ENCODE results near the gene GSTO1. TPM values are rescaled to one million over a fixed set of nuclear protein-coding genes. Genes with fewer than 3 reads are reported as not detected.

The GSTO1 gene
- total RNA-seq, 5 donors from 2014 or later (not counting 1 experiment from before 2014, with no cell fraction given): 19.9 to 61.5 (median 46.2) TPM

GRCh38 chr10:104297697-104298660 is 43.3 kb downstream of the GSTO1 start:
- no peak overlapping the region for H3K4me3 Mint-ChIP-seq
- peak in 1 of 4 experiments; percentile 17 for ATAC-seq (replicated peaks in 1 of 4)

GRCh38 chr10:104299031-104299904 is 44.6 kb downstream of the GSTO1 start:
- no peak overlapping the region for H3K27ac Mint-ChIP-seq
- H3K27me3 ChIP-seq (replicated peaks in 1 of 2; ENCODE audit: control insufficient read depth in 2 of 2, extremely low read depth in 1 of 2, insufficient read depth in 2 of 2, low read length in 1 of 2): peaks cover 0 to 9% of the 10 kb centered on the region in 2 experiments
- H3K36me3 ChIP-seq (ENCODE audit: control insufficient read depth in 2 of 2, extremely low read depth in 1 of 2, insufficient read depth in 1 of 2, low read length in 1 of 2): no peaks in the 10 kb centered on the region
- no peaks in the 10 kb centered on the region for H3K9me3 Mint-ChIP-seq
- CTCF ChIA-PET: interaction anchor here (0.8 to 1.3 kb wide), 5 partner anchors 10 to 37 kb away, joined by 3 read pairs; no protein-coding TSS in a partner anchor
- no peak for ATAC-seq (replicated peaks in 1 of 4)
- H3K27me3 Mint-ChIP-seq: peaks cover 0 to 11% of the 10 kb centered on the region in 2 donors
- 75% methylated on average over 11 of the region's 13 CpGs for WGBS (ENCODE audit: insufficient coverage)
- H3K4me3 Mint-ChIP-seq: no peak overlapping the region
- no peak for DNase-seq
- no peaks in the 10 kb centered on the region for H3K36me3 Mint-ChIP-seq
- H3K4me3 ChIP-seq (ENCODE audit: control insufficient read depth in 1 of 2, extremely low read depth in 1 of 2, low read length in 1 of 2): no peak overlapping the region
- H3K27ac ChIP-seq (ENCODE audit: low read length): no peak overlapping the region
- POLR2A ChIA-PET: interaction anchor here in 1 of 2 donors (0.8 kb wide), 1 partner anchor 53 kb away, joined by 3 read pairs; no protein-coding TSS in a partner anchor
- H3K4me1 Mint-ChIP-seq: peaks cover 34 to 40% (median 39%) of the 10 kb centered on the region in 3 donors
- no peaks in the 10 kb centered on the region for H3K9me3 ChIP-seq
- H3K4me1 ChIP-seq (ENCODE audit: control insufficient read depth in 1 of 2, extremely low read depth in 1 of 2, insufficient read depth in 2 of 2, low read length in 2 of 2): peaks cover 25% of the 10 kb centered on the region in 2 experiments

More at GRCh38 chr10:104297697-104298660, 43.3 kb downstream of the GSTO1 start:
- ChIA-PET CTCF (interaction anchor here (0.6 to 1.2 kb wide), 4 partner anchors 8 to 34 kb away, joined by 3 to 7 read pairs (median 3); no protein-coding TSS in a partner anchor), POLR2A (interaction anchor here in 1 of 2 donors (0.8 kb wide), 1 partner anchor 54 kb away, joined by 3 read pairs; no protein-coding TSS in a partner anchor)
- Histone ChIP-seq H3K27me3 (replicated peaks in 1 of 2; ENCODE audit: control insufficient read depth in 2 of 2, extremely low read depth in 1 of 2, insufficient read depth in 2 of 2, low read length in 1 of 2) (peaks cover 0 to 9% of the 10 kb centered on the region in 2 experiments), H3K36me3 (ENCODE audit: control insufficient read depth in 2 of 2, extremely low read depth in 1 of 2, insufficient read depth in 1 of 2, low read length in 1 of 2) (no peaks in the 10 kb centered on the region), H3K4me3 (ENCODE audit: control insufficient read depth in 1 of 2, extremely low read depth in 1 of 2, low read length in 1 of 2) (no peak overlapping the region), H3K27ac (ENCODE audit: low read length) (no peak overlapping the region), H3K4me1 (ENCODE audit: control insufficient read depth in 1 of 2, extremely low read depth in 1 of 2, insufficient read depth in 2 of 2, low read length in 2 of 2) (peaks cover 13 to 20% of the 10 kb centered on the region in 2 experiments), H3K9me3 (no peaks in the 10 kb centered on the region)
- H3K36me3 Mint-ChIP-seq: no peaks in the 10 kb centered on the region
- no peak overlapping the region for H3K27ac Mint-ChIP-seq
- H3K9me3 Mint-ChIP-seq: no peaks in the 10 kb centered on the region
- H3K4me1 Mint-ChIP-seq: peaks cover 22 to 31% (median 28%) of the 10 kb centered on the region in 3 donors
- 66% methylated on average over 11 of the region's 17 CpGs for WGBS (ENCODE audit: insufficient coverage)
- DNase-seq: peak in 15 of 35 experiments; percentile 20 to 53 (median 36)
- H3K27me3 Mint-ChIP-seq: peaks cover 0 to 11% of the 10 kb centered on the region in 2 donors

GRCh38 chr10:104300002-104300735 is 45.5 kb downstream of the GSTO1 start:
- H3K4me1 ChIP-seq (ENCODE audit: control insufficient read depth in 1 of 2, extremely low read depth in 1 of 2, insufficient read depth in 2 of 2, low read length in 2 of 2): peaks cover 30 to 34% of the 10 kb centered on the region in 2 experiments
- Mint-ChIP-seq H3K27ac (peak overlapping the region in 1 of 2 donors; percentile 80), H3K4me3 (peak overlapping the region in 1 of 3 donors; percentile 72), H3K27me3 (peaks cover 0 to 11% of the 10 kb centered on the region in 2 donors), H3K4me1 (peaks cover 41 to 49% (median 48%) of the 10 kb centered on the region in 3 donors), H3K36me3 (no peaks in the 10 kb centered on the region), H3K9me3 (no peaks in the 10 kb centered on the region)
- peaks cover 0 to 9% of the 10 kb centered on the region in 2 experiments for H3K27me3 ChIP-seq (replicated peaks in 1 of 2; ENCODE audit: control insufficient read depth in 2 of 2, extremely low read depth in 1 of 2, insufficient read depth in 2 of 2, low read length in 1 of 2)
- no peaks in the 10 kb centered on the region for H3K36me3 ChIP-seq (ENCODE audit: control insufficient read depth in 2 of 2, extremely low read depth in 1 of 2, insufficient read depth in 1 of 2, low read length in 1 of 2)
- peak in 11 of 35 experiments; percentile 19 to 65 (median 32) for DNase-seq
- no peak overlapping the region for H3K4me3 ChIP-seq (ENCODE audit: control insufficient read depth in 1 of 2, extremely low read depth in 1 of 2, low read length in 1 of 2)
- POLR2A ChIA-PET: no interaction called here
- 84% methylated on average over 6 of the region's 12 CpGs for WGBS (ENCODE audit: insufficient coverage)
- H3K9me3 ChIP-seq: no peaks in the 10 kb centered on the region
- no peak overlapping the region for H3K27ac ChIP-seq (ENCODE audit: low read length)
- CTCF ChIA-PET: interaction anchor here (0.8 to 1.3 kb wide), 4 partner anchors 11 to 50 kb away, joined by 3 read pairs; no protein-coding TSS in a partner anchor
- peak in 2 of 4 experiments; percentile 25 to 76 for ATAC-seq (replicated peaks in 1 of 4)

GRCh38 chr10:104300736-104301292 is 46.1 kb downstream of the GSTO1 start:
- peak in 4 of 35 experiments; percentile 24 to 49 (median 26) for DNase-seq

GRCh38 chr10:104301907-104302690 is 47.4 kb downstream of the GSTO1 start:
- Histone ChIP-seq H3K36me3 (ENCODE audit: control insufficient read depth in 2 of 2, extremely low read depth in 1 of 2, insufficient read depth in 1 of 2, low read length in 1 of 2) (no peaks in the 10 kb centered on the region), H3K27ac (ENCODE audit: low read length) (no peak overlapping the region), H3K27me3 (replicated peaks in 1 of 2; ENCODE audit: control insufficient read depth in 2 of 2, extremely low read depth in 1 of 2, insufficient read depth in 2 of 2, low read length in 1 of 2) (peaks cover 0 to 9% of the 10 kb centered on the region in 2 experiments), H3K9me3 (no peaks in the 10 kb centered on the region), H3K4me3 (ENCODE audit: control insufficient read depth in 1 of 2, extremely low read depth in 1 of 2, low read length in 1 of 2) (no peak overlapping the region), H3K4me1 (ENCODE audit: control insufficient read depth in 1 of 2, extremely low read depth in 1 of 2, insufficient read depth in 2 of 2, low read length in 2 of 2) (peaks cover 45 to 52% of the 10 kb centered on the region in 2 experiments)
- ATAC-seq (replicated peaks in 1 of 4) (no peak), DNase-seq (no peak)
- Mint-ChIP-seq H3K36me3 (no peaks in the 10 kb centered on the region), H3K27me3 (peaks cover 0 to 10% of the 10 kb centered on the region in 2 donors), H3K4me3 (no peak overlapping the region), H3K27ac (no peak overlapping the region), H3K4me1 (peaks cover 58 to 67% (median 65%) of the 10 kb centered on the region in 3 donors), H3K9me3 (no peaks in the 10 kb centered on the region)
- ChIA-PET CTCF (interaction anchor here (0.6 to 2.5 kb wide), 6 partner anchors 10 to 52 kb away, joined by 3 to 14 read pairs (median 5); partner anchors contain the start of genes CFAP58 (in 2 of the 2) and ITPRIP (in 1 of the 2)), POLR2A (no interaction called here)
- 76% methylated on average over 2 of the region's 3 CpGs for WGBS (ENCODE audit: insufficient coverage)

More at GRCh38 chr10:104300736-104301292, 46.1 kb downstream of the GSTO1 start:
- POLR2A ChIA-PET: no interaction called here
- 64% methylated on average over 4 of the region's 7 CpGs for WGBS (ENCODE audit: insufficient coverage)
- H3K36me3 Mint-ChIP-seq: no peaks in the 10 kb centered on the region
- peaks cover 46 to 54% (median 52%) of the 10 kb centered on the region in 3 donors for H3K4me1 Mint-ChIP-seq
- H3K36me3 ChIP-seq (ENCODE audit: control insufficient read depth in 2 of 2, extremely low read depth in 1 of 2, insufficient read depth in 1 of 2, low read length in 1 of 2): no peaks in the 10 kb centered on the region
- peaks cover 0 to 9% of the 10 kb centered on the region in 2 experiments for H3K27me3 ChIP-seq (replicated peaks in 1 of 2; ENCODE audit: control insufficient read depth in 2 of 2, extremely low read depth in 1 of 2, insufficient read depth in 2 of 2, low read length in 1 of 2)
- H3K4me3 ChIP-seq (ENCODE audit: control insufficient read depth in 1 of 2, extremely low read depth in 1 of 2, low read length in 1 of 2): no peak overlapping the region
- no peaks in the 10 kb centered on the region for H3K9me3 ChIP-seq
- peaks cover 34 to 40% of the 10 kb centered on the region in 2 experiments for H3K4me1 ChIP-seq (ENCODE audit: control insufficient read depth in 1 of 2, extremely low read depth in 1 of 2, insufficient read depth in 2 of 2, low read length in 2 of 2)
- peak overlapping the region; percentile 70 to 80 for H3K27ac Mint-ChIP-seq
- ATAC-seq (replicated peaks in 1 of 4): peak; percentile 15 to 55 (median 44)
- H3K27ac ChIP-seq (ENCODE audit: low read length): no peak overlapping the region
- CTCF ChIA-PET: interaction anchor here in 1 of 2 donors (1.3 kb wide), 1 partner anchor 50 kb away, joined by 3 read pairs; no protein-coding TSS in a partner anchor
- no peaks in the 10 kb centered on the region for H3K9me3 Mint-ChIP-seq
- peaks cover 0 to 11% of the 10 kb centered on the region in 2 donors for H3K27me3 Mint-ChIP-seq
- H3K4me3 Mint-ChIP-seq: peak overlapping the region in 2 of 3 donors; percentile 13 to 72

Measured in T-cell (primary cell).